GM19324 (cell line): ENCODE measurements around the gene MPRIP.
"Not testable (repeated sequence)": the region's sequence is repeated elsewhere in the genome, so short reads cannot be mapped to it uniquely, and the experiment has no call there.

Experiments
- ATAC-seq: cut with Tn5 transposase; IDR thresholded peaks from one replicate; pipeline ENCODE4 v1.9.1; 2021; ENCODE audit warnings: mild to moderate bottlenecking, moderate library complexity; ENCODE audit not compliant: unreplicated experiment, low FRiP score

MPRIP gene

DNA sequence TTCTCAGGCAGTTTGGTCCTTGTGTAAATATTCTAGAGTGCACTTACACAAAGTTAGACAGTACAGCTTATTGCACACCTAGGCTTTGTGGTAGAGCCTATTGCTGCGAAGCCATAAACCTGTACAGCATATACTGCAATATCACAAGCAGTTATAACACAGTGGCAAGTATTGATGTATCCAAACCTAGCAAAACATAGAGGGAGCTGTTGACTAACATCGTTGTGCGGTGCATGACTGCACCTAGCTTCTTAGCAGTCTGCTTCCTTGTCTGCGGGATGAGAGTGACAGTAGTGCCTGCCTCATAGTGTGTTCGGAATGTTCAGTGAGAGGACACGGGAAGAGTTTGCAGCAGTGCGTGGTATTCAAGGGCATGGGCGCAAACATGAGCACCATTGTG, 78.9 kb downstream of the MPRIP start:
- no peak for ATAC-seq

DNA sequence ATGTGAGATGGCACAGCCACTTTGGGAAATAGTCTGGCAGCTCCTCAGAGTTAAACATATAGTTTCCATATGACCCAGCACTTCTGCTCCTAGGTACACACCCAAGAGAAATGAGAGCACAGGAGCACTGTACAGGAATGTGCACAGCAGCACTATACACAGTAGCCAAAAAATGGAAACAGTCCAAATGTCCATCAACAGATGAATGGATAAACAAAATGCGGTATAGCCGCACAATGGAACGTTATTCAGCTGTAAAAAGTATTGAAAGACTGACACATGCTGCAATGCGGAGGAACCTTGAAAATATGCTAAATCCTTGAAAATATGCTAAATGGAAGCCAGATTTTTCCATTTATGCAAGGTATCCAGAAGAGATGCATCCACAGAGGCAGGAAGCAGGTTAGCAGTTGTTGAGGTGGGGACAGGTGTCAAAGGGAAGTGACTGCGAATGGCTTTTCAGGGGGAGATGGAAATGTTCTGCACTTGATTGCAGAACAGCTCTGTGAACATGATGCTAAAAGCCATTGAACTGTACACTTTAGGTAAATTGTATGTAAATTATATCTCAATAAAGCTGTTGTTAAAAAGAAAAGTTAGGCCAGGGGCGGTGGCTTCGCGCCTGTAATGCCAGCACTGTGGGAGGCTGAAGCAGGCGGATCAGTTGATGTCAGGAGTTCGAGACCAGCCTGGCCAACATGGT, 80.7 kb downstream of the MPRIP start:
- no peak for ATAC-seq

DNA sequence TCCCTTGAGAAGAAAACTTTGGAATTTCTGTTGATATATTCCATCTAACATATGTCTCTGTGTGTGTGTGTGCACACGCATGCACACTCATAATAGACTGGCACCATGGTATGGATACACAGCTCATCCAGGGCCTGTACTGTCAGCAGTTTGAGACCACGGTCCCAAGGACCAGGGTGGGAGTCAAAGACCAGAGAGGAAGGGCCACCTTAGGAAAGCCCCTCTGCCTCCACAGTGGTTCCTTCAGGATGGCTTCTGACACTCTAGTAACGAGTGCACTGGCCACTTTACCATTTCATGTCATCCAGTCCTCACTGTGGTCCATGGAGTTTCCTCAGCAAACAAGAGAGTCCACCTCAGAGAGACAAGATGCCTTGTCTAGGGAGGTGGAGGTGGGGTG, 82.1 kb downstream of the MPRIP start:
- no peak for ATAC-seq

DNA sequence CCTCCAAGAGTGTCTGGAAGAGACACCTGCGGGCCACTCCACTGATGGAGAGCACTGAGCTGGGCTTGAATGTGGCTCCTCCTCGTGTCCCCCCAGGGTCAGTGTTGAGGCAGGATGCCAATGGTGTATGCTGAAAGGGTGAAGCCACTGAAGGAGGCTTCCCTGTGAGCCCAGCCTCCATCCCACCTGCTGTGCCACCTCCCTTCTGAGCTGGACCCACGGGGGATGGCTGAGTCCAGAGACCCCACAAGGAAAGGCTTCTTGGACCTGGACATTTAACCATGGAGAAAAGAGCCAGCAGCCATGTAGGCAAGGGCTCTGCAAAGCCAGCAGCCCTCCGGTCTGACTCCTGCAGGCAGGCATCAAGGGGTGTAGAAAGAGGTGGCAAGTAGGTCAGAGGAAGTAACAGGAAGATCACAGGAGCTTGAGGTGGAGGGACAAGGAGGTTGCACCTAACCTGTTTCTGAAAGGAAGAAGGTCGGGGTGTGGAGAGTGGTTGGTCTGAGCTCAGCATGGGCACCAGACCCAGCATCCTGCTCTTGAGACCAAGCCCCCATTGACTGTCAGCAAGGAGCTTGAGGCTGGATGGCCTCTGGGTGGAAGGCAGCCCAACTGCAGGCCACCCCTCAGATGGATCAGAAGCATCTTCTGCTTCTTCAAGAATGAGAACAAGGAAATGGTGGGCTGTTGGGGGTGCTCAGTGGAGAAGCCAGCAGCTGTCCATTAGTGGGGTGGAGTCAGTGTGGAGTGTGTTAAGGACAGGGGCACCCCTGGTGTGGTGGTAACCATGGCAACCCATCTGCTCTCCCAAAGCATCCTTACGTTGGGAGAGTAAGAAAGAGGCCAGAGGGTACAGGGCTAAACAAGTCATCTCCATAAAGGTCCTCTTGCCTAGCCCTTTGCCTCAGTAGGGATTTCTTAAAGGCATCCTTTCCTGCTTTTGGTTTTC, 83.2 kb downstream of the MPRIP start:
- ATAC-seq = no peak

DNA sequence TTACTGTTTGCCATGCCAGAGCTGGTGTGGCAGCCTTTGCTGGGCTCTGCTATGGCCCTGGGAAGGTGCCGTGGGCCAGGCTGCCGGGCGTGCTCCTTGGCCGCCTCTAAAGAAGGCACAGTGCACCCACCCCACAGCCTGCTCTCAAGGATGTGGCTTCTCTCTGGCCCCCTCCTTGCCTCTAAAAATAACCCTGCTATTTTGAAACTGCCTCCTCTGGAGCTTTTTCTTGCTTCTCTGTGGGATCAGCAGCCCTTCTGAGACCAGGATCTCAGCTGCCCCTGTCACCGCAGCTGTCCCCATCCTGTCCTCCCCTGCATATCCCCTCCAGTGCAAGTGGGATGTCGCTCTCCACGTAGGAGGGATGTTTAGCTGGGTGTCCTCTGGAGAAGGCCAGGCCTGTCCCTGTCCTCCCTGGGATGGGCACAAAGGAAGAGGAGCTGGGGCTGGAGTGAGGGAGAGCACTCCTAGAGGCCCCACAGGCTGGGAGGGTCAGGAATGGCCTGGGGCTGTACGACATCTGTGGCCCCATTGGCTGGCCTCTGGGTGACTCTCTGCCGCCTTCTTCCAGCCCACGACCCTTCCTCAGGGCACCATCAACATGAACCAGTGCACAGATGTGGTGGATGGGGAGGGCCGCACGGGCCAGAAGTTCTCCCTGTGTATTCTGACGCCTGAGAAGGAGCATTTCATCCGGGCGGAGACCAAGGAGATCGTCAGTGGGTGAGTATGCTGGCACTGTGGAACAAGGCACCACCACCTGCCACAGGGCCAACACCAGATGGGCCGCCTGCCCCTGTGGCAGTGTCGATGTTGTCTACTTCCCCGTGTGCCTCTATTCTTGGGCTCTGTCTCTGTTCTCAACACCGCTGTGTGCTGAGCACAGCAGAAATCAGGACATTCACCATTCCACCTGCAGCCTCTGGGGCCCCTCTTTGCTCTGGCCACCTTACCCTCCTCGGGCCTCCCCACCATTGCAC, 84.2 kb downstream of the MPRIP start:
- ATAC-seq = no peak

DNA sequence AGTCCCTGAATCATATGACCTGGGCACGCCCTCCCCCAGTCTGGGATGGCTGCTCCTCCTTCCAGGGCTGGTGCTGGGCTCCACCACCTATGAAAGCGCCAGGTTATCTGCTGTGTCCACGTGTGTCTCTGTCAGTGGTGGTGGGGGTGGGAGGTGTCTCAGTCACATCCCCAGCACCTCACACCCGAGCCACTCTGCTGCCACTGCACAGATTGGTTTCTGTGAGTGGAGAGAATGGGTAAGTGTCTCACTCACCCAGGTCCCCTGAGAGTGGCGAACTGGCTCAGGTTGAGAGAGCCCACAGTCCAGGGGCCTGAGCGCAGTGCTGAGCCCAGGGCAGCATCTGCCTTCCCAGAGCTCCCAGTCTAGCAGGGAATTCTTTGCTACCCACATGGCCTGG, 84.9 kb downstream of the MPRIP start:
- no peak for ATAC-seq

DNA sequence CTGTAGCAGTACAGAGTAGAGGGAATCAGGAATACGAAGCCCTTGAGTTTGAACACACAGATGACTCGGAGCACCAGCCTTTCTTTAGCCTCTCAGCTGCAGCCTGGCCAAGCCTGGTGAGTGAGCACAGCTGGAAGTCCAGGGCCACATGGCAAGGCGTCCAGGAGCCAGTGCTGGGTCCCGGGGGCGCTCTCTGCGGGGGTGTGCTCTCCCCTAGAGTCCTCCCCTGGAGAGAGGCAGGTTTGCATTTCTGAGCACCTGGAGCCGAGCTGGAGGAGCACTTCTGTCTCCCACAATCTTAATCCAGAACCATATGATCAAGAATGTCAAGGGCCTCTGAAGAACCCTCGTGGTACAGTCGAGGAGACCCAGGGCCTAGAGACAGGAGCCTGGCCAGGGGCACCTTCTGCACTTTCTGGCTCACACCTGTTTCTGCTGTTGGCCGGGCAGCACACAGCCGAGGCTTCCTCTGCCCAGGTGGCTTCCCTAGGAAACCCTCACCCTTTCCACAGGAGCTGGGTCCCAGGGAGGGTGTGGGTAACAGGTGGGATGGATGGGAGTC, 85.6 kb downstream of the MPRIP start:
- ATAC-seq = no peak

DNA sequence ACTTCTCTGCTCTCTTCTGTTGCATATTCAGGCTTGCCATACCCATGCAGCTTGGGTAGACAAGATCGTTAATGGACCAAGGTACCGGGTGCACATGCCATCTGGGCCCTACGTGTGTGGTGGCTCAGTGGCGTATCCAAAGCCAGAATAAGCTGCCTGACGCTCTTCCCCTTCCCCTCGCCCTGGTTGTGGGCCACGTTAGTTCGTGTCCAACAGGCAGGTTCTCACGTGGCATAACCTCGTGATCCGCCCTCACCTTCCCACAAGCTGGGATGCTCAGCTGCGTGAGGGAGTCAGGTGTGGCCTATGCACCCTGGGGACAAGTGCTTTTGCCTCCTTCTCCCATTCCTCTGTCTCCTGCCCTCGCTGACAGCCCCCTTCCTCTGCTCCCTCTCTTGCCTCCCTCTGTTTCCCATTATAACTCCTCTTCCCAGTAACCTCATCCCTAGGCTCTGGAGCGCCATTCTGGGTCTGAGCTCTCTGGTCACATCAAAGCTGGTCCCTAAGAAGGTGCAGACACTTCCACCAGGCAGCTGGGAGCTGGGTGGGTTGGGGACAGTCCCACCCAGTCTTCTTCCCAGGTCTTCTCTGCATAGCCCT, 86.3 kb downstream of the MPRIP start:
- no peak for ATAC-seq

DNA sequence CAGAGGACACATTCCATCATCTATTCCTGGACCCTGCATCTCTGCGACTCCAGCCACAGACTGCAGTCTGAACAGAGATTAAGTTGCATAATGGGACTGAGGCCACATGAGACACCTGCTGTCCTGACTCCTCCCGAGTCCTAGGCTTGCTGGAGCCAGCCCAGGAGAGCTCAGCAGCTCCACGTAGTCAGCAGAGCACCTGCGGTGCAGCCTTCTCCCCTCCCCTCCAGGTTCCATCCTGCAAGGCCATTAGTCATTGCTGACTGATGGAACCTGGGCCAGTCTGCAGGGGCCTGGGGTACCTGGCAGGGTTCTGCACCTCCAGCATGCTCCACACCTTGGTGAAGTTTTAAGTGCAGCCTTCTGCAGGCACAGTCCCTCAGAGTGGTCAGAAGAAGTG, 87.2 kb downstream of the MPRIP start:
- ATAC-seq = no peak

DNA sequence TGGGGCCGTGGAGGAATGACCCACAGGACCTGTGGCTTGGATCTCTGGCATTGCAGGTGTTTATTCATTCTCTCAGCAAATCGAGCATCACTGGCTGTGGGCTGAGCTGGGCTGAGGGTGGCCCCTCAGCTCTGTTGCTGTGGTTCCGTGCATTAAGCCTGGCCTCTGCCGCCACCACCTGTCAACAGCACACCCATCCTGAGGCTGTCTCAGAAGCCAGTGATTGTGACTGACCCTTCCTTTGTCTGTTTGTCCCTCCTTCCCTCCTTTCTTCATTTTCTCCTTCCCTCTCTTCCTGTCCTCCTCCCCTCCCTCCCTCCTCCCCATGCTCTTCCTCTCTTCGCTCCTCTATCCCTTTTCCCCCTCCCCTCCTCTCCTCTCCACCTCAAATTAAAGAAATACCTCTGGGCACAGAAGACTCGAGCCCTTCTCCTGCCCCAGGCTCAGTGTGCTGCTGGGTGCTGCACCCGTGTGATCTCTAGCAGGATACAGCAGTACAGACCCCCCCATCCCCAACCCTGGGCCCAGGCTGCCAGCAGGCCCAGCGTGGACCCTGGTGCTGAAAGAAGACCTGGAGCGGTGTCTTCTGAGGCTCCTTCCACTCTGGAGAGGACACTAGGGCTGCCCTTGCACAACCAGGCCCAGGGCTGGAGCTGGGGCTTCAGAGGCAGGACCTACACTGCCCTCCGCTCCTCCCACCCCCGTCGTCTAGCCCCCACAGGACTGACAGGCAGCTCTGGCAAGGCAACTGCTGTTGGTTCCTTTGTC, 88.0 kb downstream of the MPRIP start:
- ATAC-seq = no peak

DNA sequence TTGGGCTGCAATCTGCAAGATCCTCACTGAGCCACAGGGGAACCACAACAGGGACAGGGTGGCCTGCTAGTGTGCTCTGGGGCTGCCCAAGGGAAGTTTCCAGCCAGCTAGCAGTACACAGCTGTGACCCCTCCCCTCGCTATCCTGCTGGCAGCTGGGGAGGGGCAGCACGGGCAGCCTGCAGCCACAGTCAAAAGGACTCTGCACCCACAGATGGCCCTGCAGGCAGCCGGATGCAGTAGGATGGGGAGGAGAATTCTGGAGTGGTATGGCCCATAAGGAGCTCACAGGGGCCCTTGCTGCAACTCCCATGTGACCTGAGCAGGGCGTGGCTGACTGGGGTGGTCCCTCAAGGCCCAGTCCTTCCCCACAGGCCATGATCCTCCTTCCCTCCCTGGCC, 89.6 kb downstream of the MPRIP start:
- ATAC-seq = no peak

DNA sequence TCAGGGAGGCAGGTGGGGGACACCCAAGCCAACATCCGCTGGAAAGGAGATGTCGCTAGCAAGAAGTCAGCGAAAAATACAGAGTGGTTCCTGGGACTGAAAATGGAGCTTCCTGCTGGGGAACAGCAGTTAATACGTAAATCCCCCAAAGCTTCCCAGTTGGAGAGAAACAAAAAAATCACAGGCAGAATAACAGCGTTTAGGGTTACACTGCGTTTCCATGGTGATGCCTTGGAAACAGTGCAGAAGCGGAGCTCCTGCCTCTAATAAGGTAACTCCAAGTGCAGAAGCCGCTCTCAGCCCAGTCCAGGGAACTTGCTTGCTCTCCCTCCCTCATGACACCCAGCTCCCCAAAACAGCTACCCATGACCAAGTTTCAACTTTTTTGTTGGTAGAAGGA, 90.5 kb downstream of the MPRIP start:
- no peak for ATAC-seq

DNA sequence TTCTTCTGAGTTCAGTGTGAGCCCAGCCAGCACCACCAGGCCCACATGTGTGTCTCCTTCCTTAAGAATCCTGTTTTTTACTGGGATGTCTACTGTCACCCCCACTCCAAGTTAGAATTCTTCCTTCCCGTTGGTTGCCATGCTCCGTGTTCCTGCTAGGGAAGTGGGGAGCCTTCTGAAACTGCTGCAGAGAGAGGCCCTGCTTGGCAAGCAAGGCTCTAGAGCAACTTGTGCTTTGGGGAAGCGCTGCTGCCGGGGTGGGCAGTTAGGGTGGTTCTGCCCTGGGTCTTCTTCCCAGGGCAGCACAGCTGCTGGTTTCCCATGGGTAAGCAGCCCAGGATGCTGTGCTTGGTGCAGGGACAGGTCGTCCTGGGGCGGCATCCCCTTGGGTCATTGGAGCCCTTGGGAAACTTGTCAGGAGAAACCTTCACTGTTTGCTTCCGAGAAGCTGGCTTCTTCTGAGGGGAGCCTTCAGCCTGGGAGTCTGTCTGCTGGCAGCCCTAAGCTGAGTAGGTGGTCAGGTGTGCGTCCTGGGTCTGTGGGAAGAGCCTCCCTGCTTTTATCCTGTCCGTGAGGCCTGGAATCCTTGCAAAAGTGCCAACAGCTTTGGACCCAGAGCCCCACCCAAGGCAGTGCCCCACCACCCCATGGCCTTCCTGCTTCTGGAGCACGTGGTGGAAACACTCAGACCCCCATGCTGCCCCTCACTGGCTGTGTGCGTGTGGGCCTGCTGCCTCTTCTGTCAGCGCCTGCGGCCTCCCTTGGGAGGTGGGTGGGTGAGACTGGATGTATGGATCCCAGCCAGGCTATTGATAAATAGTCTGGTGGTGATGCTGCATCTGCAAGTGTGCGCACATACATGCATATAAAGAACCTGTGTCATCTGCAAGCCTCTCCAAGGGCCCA, 92.0 kb downstream of the MPRIP start:
- no peak for ATAC-seq

DNA sequence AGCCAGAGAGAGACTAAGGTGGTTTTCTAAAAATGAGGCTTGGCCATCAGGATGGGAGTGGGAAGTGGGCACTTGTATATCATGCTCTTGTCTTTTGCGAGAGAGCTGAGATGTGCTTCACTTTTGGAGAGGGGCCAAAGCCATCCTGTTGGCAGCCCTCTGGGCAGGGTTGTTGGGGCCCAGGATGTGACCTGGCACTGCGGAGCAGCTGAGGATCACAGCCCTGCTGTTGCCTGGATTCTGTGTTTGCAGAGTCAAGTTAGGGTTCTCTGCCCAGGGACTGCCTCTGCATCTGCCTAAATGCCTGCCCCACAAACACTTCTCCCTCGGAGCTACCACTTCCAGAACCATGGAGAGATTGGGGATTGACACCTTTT, 92.7 kb downstream of the MPRIP start:
- no peak for ATAC-seq

DNA sequence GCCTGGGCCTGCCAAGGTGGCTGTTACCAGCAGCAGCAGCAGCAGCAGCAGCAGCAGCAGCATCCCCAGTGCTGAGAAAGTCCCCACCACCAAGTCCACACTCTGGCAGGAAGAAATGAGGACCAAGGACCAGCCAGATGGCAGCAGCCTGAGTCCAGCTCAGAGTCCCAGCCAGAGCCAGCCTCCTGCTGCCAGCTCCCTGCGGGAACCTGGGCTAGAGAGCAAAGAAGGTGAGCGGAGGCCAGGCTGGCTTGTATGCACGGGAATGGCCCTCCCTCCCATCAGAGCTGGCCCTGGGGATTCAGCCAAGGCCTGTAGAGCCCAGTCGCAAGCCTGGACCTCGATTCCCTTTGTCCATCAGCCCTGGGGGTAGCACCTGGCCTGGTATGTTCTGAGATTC, 94.0 kb downstream of the MPRIP start:
- not testable (repeated sequence) for ATAC-seq

DNA sequence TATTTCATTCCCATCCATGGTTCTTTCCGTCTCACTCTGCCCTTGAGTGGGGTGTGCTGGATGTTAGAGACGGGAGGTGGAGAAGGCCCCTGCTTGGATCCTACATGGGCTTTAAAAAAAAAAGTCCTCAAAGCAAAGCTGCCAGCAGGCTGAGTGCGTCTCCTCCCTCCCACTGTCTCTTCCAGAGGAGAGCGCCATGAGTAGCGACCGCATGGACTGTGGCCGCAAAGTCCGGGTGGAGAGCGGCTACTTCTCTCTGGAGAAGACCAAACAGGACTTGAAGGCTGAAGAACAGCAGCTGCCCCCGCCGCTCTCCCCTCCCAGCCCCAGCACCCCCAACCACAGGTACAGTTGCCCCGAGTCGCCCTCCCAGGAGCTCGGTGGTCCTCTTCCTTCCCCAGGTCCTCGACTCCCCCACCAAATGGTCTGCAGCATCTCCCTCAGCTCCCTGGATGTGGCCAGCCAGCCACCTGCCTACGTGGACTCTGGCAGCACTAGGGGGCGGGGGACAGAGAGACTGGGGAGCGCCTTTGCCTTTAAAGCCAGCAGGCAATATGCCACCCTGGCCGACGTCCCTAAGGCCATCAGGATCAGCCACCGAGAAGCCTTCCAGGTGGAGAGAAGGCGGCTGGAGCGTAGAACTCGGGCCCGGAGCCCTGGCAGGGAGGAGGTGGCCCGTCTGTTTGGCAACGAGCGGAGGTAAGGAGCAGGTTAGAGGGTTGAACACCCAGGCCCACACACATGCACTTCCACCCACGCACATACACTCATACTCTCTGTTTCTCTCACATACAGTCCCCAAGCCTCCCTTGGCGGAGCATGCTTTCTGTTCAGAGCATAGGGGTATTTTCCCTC, 95.7 kb downstream of the MPRIP start:
- ATAC-seq = no peak

DNA sequence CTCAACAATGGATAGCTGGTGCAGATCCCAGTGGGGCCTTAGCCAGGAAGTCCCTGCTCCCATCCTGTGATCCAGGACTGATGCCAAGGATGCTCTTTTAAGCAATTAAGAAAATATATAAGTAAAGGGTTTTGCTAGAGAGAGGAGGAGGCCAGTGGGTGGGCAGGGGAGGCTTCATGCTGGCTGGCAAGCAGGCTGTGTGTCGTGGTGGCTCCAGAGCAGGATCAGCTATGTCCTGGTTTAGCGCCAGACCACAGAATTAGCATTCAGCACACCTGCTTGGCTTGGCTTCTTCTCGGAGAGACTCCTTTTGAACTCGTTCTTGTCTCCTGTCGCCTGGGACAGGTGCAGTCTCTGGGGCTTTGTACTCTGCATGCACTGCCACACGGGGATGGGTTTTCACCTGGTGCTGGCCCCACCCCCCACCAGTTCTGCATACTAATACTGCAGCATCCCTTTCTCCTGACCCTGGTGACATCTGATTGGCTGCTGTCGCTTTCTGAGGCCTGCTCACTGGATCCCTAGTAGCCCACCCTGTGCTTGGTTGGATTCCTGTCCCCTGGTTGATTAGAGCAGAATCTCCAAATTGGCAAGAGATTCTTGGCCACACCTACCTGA, 97.8 kb downstream of the MPRIP start:
- ATAC-seq = no peak
